Ascending aorta (tissue), 2 donors: ENCODE data around the gene SP6. TPM values are rescaled to one million over a fixed set of nuclear protein-coding genes. Genes with fewer than 3 reads are reported as not detected.

Experiments
- DNase-seq, 2 donors: peaks; one replicate each; pipeline ENCODE4 v3.0.0-alpha.2; 2019; ENCODE audit warnings: low spot score in 2 of 2
- H3K27ac ChIP-seq, 2 donors: fragments of 200-600 bp; sonication (generic); one replicate each; pipeline ENCODE4 v1.5.1; 2016 to 2017; ENCODE audit warnings: mild to moderate bottlenecking in 1 of 2
- H3K27me3 ChIP-seq: fragments of 200-600 bp; sonication (generic); one replicate; pipeline ENCODE4 v1.5.1; 2017
- H3K36me3 ChIP-seq, 2 donors: fragments of 200-600 bp; sonication (generic); one replicate each; pipeline ENCODE4 v1.5.1; 2016
- H3K4me1 ChIP-seq, 2 donors: fragments of 200-600 bp; sonication (generic); one replicate each; pipeline ENCODE4 v1.5.1; 2016 to 2017; ENCODE audit warnings: mild to moderate bottlenecking in 1 of 2
- H3K4me3 ChIP-seq, 2 donors: fragments of 200-600 bp; sonication (generic); one replicate each; pipeline ENCODE4 v1.5.1; 2016 to 2017; ENCODE audit warnings: mild to moderate bottlenecking in 1 of 2
- H3K9me3 ChIP-seq, 2 donors: fragments of 200-600 bp; sonication (generic); one replicate each; pipeline ENCODE4 v1.5.1; 2016
- CTCF ChIP-seq, 3 experiments: fragments of 200-600 bp in 2 of 3; fragments of 450-650 bp in 1 of 3; sonication (generic) in 2 of 3; IDR thresholded peaks; one replicate each; pipeline ENCODE4 v1.5.1; 2016 to 2019; ENCODE audit warnings: antibody characterized with exemption in 3 of 3, mild to moderate bottlenecking in 1 of 3, moderate library complexity in 1 of 3
- intact Hi-C: fragments of 100-400 bp; cut with DNase I; formaldehyde crosslinking; loops from one replicate; pipeline ENCODE4 v1.15.1; 2023
- total RNA-seq: library from RNA; depleted of rRNA; stranded (reverse); fragments of >200 nt; gene quantifications from one replicate; pipeline ENCODE4 v1.1.0, GENCODE V29; 2016

SP6 gene
- total RNA-seq, 1 donor from 2014 or later, result 0.11 TPM

DNA sequence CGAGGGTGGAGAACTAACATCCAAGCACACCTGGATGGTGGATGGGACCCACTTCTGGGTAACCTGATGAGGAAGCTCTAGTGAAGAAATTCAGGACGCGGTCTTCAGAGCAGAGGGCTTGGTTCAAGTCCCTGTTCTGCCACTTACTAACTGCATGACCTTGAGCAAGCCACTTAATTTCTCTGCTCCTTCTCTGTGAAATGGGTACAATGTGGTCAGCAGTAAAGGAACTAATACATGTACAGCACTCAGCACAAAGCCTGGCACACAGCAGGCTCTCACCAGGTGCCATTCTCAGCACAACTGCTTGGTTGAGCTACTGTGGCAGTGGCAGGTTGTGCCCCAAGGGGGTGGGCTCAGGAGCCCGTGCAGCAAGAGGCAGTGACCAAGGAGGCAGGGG lies 27.4 kb downstream of the SP6 start:
- H3K27ac ChIP-seq, result no peak overlapping the region
- peaks cover 5 to 12% of the 10 kb centered on the region in 2 donors for H3K4me1 ChIP-seq
- no peak overlapping the region for H3K4me3 ChIP-seq
- no peak for DNase-seq
- intact Hi-C loops, result no loop called here
- TF ChIP-seq CTCF (IDR thresholded peaks at IDR 0.05), result no peak
- H3K27me3 ChIP-seq, result no peaks in the 10 kb centered on the region
- no peaks in the 10 kb centered on the region for H3K9me3 ChIP-seq
- H3K36me3 ChIP-seq, result peaks cover 42 to 53% of the 10 kb centered on the region in 2 donors

DNA sequence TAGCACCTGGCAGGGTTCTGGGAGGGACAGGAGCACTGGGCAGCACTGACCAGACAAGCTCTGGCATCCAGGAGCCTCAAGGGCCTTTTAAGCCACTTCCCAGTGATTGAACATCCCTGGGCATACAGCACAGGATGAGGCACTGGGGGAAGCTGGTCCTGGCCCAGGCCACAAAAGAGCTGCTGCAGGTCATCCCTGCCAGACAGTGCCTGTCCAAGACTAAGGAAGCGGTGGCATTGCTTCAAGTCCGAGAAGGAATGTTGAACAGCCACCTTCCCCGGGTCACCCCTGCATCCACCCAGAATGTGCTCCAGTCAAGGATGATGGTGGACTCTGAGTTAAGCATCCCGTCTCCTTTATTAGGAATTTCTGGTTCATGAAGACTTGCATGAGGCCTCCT lies 28.2 kb downstream of the SP6 start:
- H3K4me1 ChIP-seq, result peaks cover 5 to 12% of the 10 kb centered on the region in 2 donors
- H3K4me3 ChIP-seq, result no peak overlapping the region
- H3K9me3 ChIP-seq, result no peaks in the 10 kb centered on the region
- DNase-seq, result no peak
- no peak overlapping the region for H3K27ac ChIP-seq
- no peak for TF ChIP-seq CTCF (IDR thresholded peaks at IDR 0.05)
- peaks cover 42 to 54% of the 10 kb centered on the region in 2 donors for H3K36me3 ChIP-seq
- no peaks in the 10 kb centered on the region for H3K27me3 ChIP-seq
- intact Hi-C loops, result no loop called here

DNA sequence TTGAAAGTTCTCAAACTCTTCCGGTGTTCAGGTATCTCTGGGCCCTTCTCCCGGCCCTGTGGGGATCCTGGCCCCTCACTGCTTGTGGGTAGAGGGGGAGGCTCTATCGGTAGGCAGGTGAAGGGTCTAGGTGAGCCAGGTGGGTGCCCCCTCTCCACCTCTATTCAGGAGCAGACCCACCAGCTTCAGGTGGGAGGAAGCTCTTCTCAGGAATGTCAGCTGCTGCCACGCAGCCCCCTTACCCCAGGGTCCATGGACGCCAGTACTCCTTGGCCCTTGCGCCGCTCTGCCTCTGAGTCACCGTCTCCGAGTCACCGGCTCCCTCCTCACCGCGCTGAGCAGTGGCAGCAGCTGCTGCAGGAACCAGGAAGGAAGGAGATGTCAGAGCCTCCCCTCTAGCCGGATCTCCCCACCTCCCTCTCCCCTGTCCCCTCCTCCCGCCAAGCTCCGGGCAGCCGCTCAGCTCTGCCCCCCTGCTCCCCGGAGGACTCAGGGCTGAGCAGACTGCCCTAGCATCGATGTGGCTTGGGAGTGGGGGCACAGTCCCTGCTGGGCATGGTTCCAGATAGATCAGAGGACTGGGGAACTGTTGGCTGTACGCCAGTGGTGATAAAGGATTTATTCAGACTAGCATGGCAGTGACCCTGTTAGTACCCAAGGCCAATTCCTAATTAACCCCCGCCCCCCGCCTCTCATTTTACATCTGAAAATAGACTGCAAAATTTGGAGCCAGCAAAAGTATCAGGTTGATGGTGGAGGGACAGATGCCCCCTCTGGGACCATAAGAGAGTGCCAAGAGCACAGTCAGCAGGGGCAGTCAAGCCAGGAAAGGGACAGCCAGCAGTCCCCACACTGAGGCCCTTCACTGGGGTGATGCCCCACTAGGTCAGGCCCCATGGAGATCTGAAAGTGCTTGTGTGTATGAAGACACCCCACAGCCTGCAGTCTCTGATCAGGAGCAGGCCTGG lies 29.3 kb downstream of the SP6 start, which contains the start of gene OSBPL7:
Gene OSBPL7, minus strand, starts transcription at position 371 of the 968 bp plus-strand sequence. CDS start 1,516 bp downstream, outside the sequence.
- peak; percentile 62 to 86 for DNase-seq
- H3K27me3 ChIP-seq, result no peaks in the 10 kb centered on the region
- peak within 1 kb of the TSS; percentile 45 to 65 for H3K4me3 ChIP-seq
- H3K9me3 ChIP-seq, result no peaks in the 10 kb centered on the region
- intact Hi-C loops, result no loop called here
- peaks cover 5 to 12% of the 10 kb centered on the region in 2 donors for H3K4me1 ChIP-seq
- peaks cover 38 to 53% of the 10 kb centered on the region in 2 donors for H3K36me3 ChIP-seq
- peak in 2 of 3 experiments; percentile 9 to 16 for TF ChIP-seq CTCF (IDR thresholded peaks at IDR 0.05)
- H3K27ac ChIP-seq, result peak within 1 kb of the TSS; percentile 59 to 66

- DNase-seq, result no peak
- Histone ChIP-seq H3K4me3 (peak overlapping the region; percentile 45 to 65), H3K9me3 (no peaks in the 10 kb centered on the region), H3K4me1 (peaks cover 5 to 12% of the 10 kb centered on the region in 2 donors), H3K36me3 (peaks cover 40 to 53% of the 10 kb centered on the region in 2 donors), H3K27ac (peak overlapping the region; percentile 59 to 66), H3K27me3 (no peaks in the 10 kb centered on the region)
- TF ChIP-seq CTCF (IDR thresholded peaks at IDR 0.05), result no peak
- intact Hi-C loops, result no loop called here
Measured at GRCh38 chr17:47821031-47821423, 29.9 kb downstream of the SP6 start.

GRCh38 chr17:47820033-47820789 lies 30.8 kb downstream of the SP6 start:
- intact Hi-C loops, result no loop called here
- Histone ChIP-seq H3K4me1 (peaks cover 5 to 12% of the 10 kb centered on the region in 2 donors), H3K36me3 (peaks cover 40 to 56% of the 10 kb centered on the region in 2 donors), H3K27me3 (no peaks in the 10 kb centered on the region), H3K27ac (peak overlapping the region; percentile 59 to 66), H3K4me3 (no peak overlapping the region), H3K9me3 (no peaks in the 10 kb centered on the region)
- no peak for TF ChIP-seq CTCF (IDR thresholded peaks at IDR 0.05)
- no peak for DNase-seq
